ENCODE measurements around the gene MIOX.

GRCh38 chr22:50455201-50455600 is 31.5 kb upstream of the MIOX start:
- no peak for TF ChIP-seq SUZ12 (IDR thresholded peaks at IDR 0.05; ENCODE audit: unreplicated experiment)
- TF ChIP-seq RB1 (IDR thresholded peaks at IDR 0.05; ENCODE audit: borderline replicate concordance), result no peak
- TF ChIP-seq, protein P1, sequence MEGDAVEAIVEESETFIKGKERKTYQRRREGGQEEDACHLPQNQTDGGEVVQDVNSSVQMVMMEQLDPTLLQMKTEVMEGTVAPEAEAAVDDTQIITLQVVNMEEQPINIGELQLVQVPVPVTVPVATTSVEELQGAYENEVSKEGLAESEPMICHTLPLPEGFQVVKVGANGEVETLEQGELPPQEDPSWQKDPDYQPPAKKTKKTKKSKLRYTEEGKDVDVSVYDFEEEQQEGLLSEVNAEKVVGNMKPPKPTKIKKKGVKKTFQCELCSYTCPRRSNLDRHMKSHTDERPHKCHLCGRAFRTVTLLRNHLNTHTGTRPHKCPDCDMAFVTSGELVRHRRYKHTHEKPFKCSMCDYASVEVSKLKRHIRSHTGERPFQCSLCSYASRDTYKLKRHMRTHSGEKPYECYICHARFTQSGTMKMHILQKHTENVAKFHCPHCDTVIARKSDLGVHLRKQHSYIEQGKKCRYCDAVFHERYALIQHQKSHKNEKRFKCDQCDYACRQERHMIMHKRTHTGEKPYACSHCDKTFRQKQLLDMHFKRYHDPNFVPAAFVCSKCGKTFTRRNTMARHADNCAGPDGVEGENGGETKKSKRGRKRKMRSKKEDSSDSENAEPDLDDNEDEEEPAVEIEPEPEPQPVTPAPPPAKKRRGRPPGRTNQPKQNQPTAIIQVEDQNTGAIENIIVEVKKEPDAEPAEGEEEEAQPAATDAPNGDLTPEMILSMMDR (IDR thresholded peaks at IDR 0.05 in 2 of 3, conservative IDR thresholded peaks at IDR 0.05 in 1 of 3; ENCODE audit: control insufficient read depth in 2 of 3, extremely low read depth in 1 of 3, insufficient read depth in 1 of 3, low read depth in 3 of 3, low read length in 3 of 3), result no peak
